ENCODE results near the gene CYSRT1. TPM values are rescaled to one million over a fixed set of nuclear protein-coding genes. Genes with fewer than 3 reads are reported as not detected.
A peak's percentile ranks its signal among the peaks of the same experiment; 100 is the strongest.

The CYSRT1 gene
- polyA plus RNA-seq (2013, experiment 1 of 2) = 1.7 TPM
- polyA plus RNA-seq (2013, experiment 2 of 2) = 0.66 TPM

GRCh38 chr9:137224830-137225694 lies at the start of gene CYSRT1:
CYSRT1 (plus strand) TSS chr9:137225174; CDS start chr9:137225622, 448 bp downstream.
- peak within 1 kb of the TSS; percentile 82 for H3K4me3 ChIP-seq (ENCODE audit: extremely low read depth, insufficient read depth, low read length, poor library complexity, severe bottlenecking)
- H3K36me3 ChIP-seq (ENCODE audit: control insufficient read depth, insufficient read depth, low read length) = no peaks in the 10 kb centered on the region
- no peak within 1 kb of the TSS for H3K27ac ChIP-seq (ENCODE audit: low read depth, low read length, severe bottlenecking)
- 77 to 82% methylated on average over 16 to 17 of the region's 23 CpGs for WGBS, 2 experiments (ENCODE audit: insufficient coverage in 2 of 2)
- H3K9me3 ChIP-seq (ENCODE audit: control insufficient read depth, low read length) = no peaks in the 10 kb centered on the region
- H3K4me1 ChIP-seq (ENCODE audit: control insufficient read depth, insufficient read depth, low read length, poor library complexity, severe bottlenecking) = peaks cover 7% of the 10 kb centered on the region

- Histone ChIP-seq H3K27ac (ENCODE audit: low read depth, low read length, severe bottlenecking) (no peak overlapping the region), H3K4me1 (ENCODE audit: control insufficient read depth, insufficient read depth, low read length, poor library complexity, severe bottlenecking) (peaks cover 11% of the 10 kb centered on the region), H3K4me3 (ENCODE audit: extremely low read depth, insufficient read depth, low read length, poor library complexity, severe bottlenecking) (no peak overlapping the region), H3K36me3 (ENCODE audit: control insufficient read depth, insufficient read depth, low read length) (peaks cover 13% of the 10 kb centered on the region), H3K9me3 (ENCODE audit: control insufficient read depth, low read length) (no peaks in the 10 kb centered on the region)
- 44 to 52% methylated on average over 29 of the region's 33 CpGs for WGBS, 2 experiments (ENCODE audit: insufficient coverage in 2 of 2)
Observed at GRCh38 chr9:137175345-137175961, 49.5 kb upstream of the CYSRT1 start.

GRCh38 chr9:137176302-137177182 lies 48.4 kb upstream of the CYSRT1 start:
- H3K9me3 ChIP-seq (ENCODE audit: control insufficient read depth, low read length) = no peaks in the 10 kb centered on the region
- no peak overlapping the region for H3K4me3 ChIP-seq (ENCODE audit: extremely low read depth, insufficient read depth, low read length, poor library complexity, severe bottlenecking)
- 62 to 64% methylated on average over 14 to 16 of the region's 17 CpGs for WGBS, 2 experiments (ENCODE audit: insufficient coverage in 2 of 2)
- H3K36me3 ChIP-seq (ENCODE audit: control insufficient read depth, insufficient read depth, low read length) = peaks cover 24% of the 10 kb centered on the region
- H3K27ac ChIP-seq (ENCODE audit: low read depth, low read length, severe bottlenecking) = no peak overlapping the region
- H3K4me1 ChIP-seq (ENCODE audit: control insufficient read depth, insufficient read depth, low read length, poor library complexity, severe bottlenecking) = peaks cover 11% of the 10 kb centered on the region

- 90 to 91% methylated on average over 22 to 23 of the region's 23 CpGs for WGBS, 2 experiments (ENCODE audit: insufficient coverage in 2 of 2)
Observed at GRCh38 chr9:137178201-137178938, 46.6 kb upstream of the CYSRT1 start.

GRCh38 chr9:137178939-137179630 lies 45.9 kb upstream of the CYSRT1 start:
- H3K4me1 ChIP-seq (ENCODE audit: control insufficient read depth, insufficient read depth, low read length, poor library complexity, severe bottlenecking) = peaks cover 11% of the 10 kb centered on the region
- H3K9me3 ChIP-seq (ENCODE audit: control insufficient read depth, low read length) = no peaks in the 10 kb centered on the region
- peaks cover 40% of the 10 kb centered on the region for H3K36me3 ChIP-seq (ENCODE audit: control insufficient read depth, insufficient read depth, low read length)
- WGBS, 2 experiments (ENCODE audit: insufficient coverage in 2 of 2) = 88 to 97% methylated on average over 13 to 17 of the region's 19 CpGs
- peak overlapping the region; percentile 64 for H3K27ac ChIP-seq (ENCODE audit: low read depth, low read length, severe bottlenecking)
- no peak overlapping the region for H3K4me3 ChIP-seq (ENCODE audit: extremely low read depth, insufficient read depth, low read length, poor library complexity, severe bottlenecking)

More at GRCh38 chr9:137178201-137178938, 46.6 kb upstream of the CYSRT1 start:
- Histone ChIP-seq H3K4me3 (ENCODE audit: extremely low read depth, insufficient read depth, low read length, poor library complexity, severe bottlenecking) (no peak overlapping the region), H3K36me3 (ENCODE audit: control insufficient read depth, insufficient read depth, low read length) (peaks cover 33% of the 10 kb centered on the region), H3K4me1 (ENCODE audit: control insufficient read depth, insufficient read depth, low read length, poor library complexity, severe bottlenecking) (peaks cover 11% of the 10 kb centered on the region), H3K9me3 (ENCODE audit: control insufficient read depth, low read length) (no peaks in the 10 kb centered on the region), H3K27ac (ENCODE audit: low read depth, low read length, severe bottlenecking) (peak overlapping the region; percentile 64)

- WGBS, 2 experiments (ENCODE audit: insufficient coverage in 2 of 2) = 95 to 99% methylated on average over 13 to 14 of the region's 17 CpGs
- Histone ChIP-seq H3K4me1 (ENCODE audit: control insufficient read depth, insufficient read depth, low read length, poor library complexity, severe bottlenecking) (peaks cover 11% of the 10 kb centered on the region), H3K9me3 (ENCODE audit: control insufficient read depth, low read length) (no peaks in the 10 kb centered on the region), H3K4me3 (ENCODE audit: extremely low read depth, insufficient read depth, low read length, poor library complexity, severe bottlenecking) (no peak overlapping the region), H3K36me3 (ENCODE audit: control insufficient read depth, insufficient read depth, low read length) (peaks cover 40% of the 10 kb centered on the region), H3K27ac (ENCODE audit: low read depth, low read length, severe bottlenecking) (no peak overlapping the region)
Observed at GRCh38 chr9:137179761-137180160, 45.2 kb upstream of the CYSRT1 start.

- no peak overlapping the region for H3K4me3 ChIP-seq (ENCODE audit: extremely low read depth, insufficient read depth, low read length, poor library complexity, severe bottlenecking)
- H3K27ac ChIP-seq (ENCODE audit: low read depth, low read length, severe bottlenecking) = no peak overlapping the region
- H3K4me1 ChIP-seq (ENCODE audit: control insufficient read depth, insufficient read depth, low read length, poor library complexity, severe bottlenecking) = peaks cover 11% of the 10 kb centered on the region
- WGBS, 2 experiments (ENCODE audit: insufficient coverage in 2 of 2) = 98 to 99% methylated on average over 20 of the region's 20 CpGs
- H3K36me3 ChIP-seq (ENCODE audit: control insufficient read depth, insufficient read depth, low read length) = peaks cover 41% of the 10 kb centered on the region
- no peaks in the 10 kb centered on the region for H3K9me3 ChIP-seq (ENCODE audit: control insufficient read depth, low read length)
Observed at GRCh38 chr9:137180491-137180890, 44.5 kb upstream of the CYSRT1 start.

- H3K9me3 ChIP-seq (ENCODE audit: control insufficient read depth, low read length) = no peaks in the 10 kb centered on the region
- H3K4me1 ChIP-seq (ENCODE audit: control insufficient read depth, insufficient read depth, low read length, poor library complexity, severe bottlenecking) = peaks cover 11% of the 10 kb centered on the region
- H3K27ac ChIP-seq (ENCODE audit: low read depth, low read length, severe bottlenecking) = no peak overlapping the region
- H3K4me3 ChIP-seq (ENCODE audit: extremely low read depth, insufficient read depth, low read length, poor library complexity, severe bottlenecking) = no peak overlapping the region
- WGBS, 2 experiments (ENCODE audit: insufficient coverage in 2 of 2) = 95% methylated on average over 18 of the region's 22 CpGs
- H3K36me3 ChIP-seq (ENCODE audit: control insufficient read depth, insufficient read depth, low read length) = peaks cover 51% of the 10 kb centered on the region
Observed at GRCh38 chr9:137181680-137182079, 43.3 kb upstream of the CYSRT1 start.

- Histone ChIP-seq H3K27ac (ENCODE audit: low read depth, low read length, severe bottlenecking) (no peak overlapping the region), H3K36me3 (ENCODE audit: control insufficient read depth, insufficient read depth, low read length) (peaks cover 52% of the 10 kb centered on the region), H3K4me3 (ENCODE audit: extremely low read depth, insufficient read depth, low read length, poor library complexity, severe bottlenecking) (no peak overlapping the region), H3K4me1 (ENCODE audit: control insufficient read depth, insufficient read depth, low read length, poor library complexity, severe bottlenecking) (peaks cover 21% of the 10 kb centered on the region), H3K9me3 (ENCODE audit: control insufficient read depth, low read length) (no peaks in the 10 kb centered on the region)
- WGBS, 2 experiments (ENCODE audit: insufficient coverage in 2 of 2) = 91 to 95% methylated on average over 15 to 17 of the region's 17 CpGs
Observed at GRCh38 chr9:137182836-137183235, 42.1 kb upstream of the CYSRT1 start.
